ENCODE measurements around the gene FURIN. TPM values are rescaled to one million over a fixed set of nuclear protein-coding genes. Genes with fewer than 3 reads are reported as not detected.

Gene FURIN
- total RNA-seq, 1 donor from 2014 or later: 26.5 TPM

- H3K36me3 Mint-ChIP-seq (ENCODE audit: unreplicated experiment): no peaks in the 10 kb centered on the region
- no peak for DNase-seq
- TF ChIP-seq, protein P1, sequence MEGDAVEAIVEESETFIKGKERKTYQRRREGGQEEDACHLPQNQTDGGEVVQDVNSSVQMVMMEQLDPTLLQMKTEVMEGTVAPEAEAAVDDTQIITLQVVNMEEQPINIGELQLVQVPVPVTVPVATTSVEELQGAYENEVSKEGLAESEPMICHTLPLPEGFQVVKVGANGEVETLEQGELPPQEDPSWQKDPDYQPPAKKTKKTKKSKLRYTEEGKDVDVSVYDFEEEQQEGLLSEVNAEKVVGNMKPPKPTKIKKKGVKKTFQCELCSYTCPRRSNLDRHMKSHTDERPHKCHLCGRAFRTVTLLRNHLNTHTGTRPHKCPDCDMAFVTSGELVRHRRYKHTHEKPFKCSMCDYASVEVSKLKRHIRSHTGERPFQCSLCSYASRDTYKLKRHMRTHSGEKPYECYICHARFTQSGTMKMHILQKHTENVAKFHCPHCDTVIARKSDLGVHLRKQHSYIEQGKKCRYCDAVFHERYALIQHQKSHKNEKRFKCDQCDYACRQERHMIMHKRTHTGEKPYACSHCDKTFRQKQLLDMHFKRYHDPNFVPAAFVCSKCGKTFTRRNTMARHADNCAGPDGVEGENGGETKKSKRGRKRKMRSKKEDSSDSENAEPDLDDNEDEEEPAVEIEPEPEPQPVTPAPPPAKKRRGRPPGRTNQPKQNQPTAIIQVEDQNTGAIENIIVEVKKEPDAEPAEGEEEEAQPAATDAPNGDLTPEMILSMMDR (IDR thresholded peaks at IDR 0.05; ENCODE audit: partially characterized antibody, unreplicated experiment): no peak
- H3K27ac Mint-ChIP-seq (ENCODE audit: unreplicated experiment): no peak overlapping the region
- H3K4me3 Mint-ChIP-seq (ENCODE audit: unreplicated experiment): no peak overlapping the region
- H3K4me1 Mint-ChIP-seq (ENCODE audit: low read depth, unreplicated experiment): peaks cover 5% of the 10 kb centered on the region
- no peaks in the 10 kb centered on the region for H3K9me3 Mint-ChIP-seq (ENCODE audit: unreplicated experiment)
- H3K27me3 Mint-ChIP-seq (ENCODE audit: unreplicated experiment): peaks cover 4% of the 10 kb centered on the region
Measured at GRCh38 chr15:90860450-90860849, 7.9 kb upstream of the FURIN start.

DNA sequence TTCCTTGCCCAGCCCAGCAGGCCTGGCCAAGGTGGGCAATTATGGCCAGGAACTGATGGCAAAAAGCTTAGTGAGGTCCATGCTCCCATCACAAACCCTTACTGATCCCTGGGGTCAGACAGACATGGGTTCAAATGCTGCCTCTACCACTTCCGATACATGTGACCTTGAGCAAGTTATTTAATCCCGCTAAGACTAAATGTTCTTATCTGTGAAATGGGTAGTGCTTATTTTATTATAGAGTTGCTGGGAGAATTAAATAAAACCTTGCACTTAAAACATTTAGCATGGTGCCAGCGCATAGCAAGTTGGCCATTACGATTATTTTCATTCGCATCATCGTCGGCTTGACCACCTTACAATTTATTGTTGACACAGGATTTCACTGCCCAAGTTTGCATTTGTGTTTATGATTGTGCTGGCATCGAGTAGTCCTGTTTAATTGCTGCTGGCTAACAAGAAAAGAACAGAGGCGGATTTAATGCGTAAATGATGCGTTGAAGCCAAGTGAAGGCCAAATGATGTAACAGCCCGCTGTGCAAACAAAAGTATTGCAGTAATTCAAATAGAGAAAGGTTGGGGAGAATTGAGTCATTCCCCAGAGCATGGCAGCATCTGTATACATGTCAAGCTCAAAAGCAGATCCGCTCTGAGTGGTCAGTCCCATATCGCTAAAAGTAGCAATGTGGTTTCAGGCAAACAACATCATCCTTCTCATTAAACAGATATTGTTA, 7.3 kb upstream of the FURIN start:
- H3K36me3 Mint-ChIP-seq (ENCODE audit: unreplicated experiment): no peaks in the 10 kb centered on the region
- H3K27ac Mint-ChIP-seq (ENCODE audit: unreplicated experiment): no peak overlapping the region
- DNase-seq: no peak
- no peaks in the 10 kb centered on the region for H3K9me3 Mint-ChIP-seq (ENCODE audit: unreplicated experiment)
- peaks cover 5% of the 10 kb centered on the region for H3K4me1 Mint-ChIP-seq (ENCODE audit: low read depth, unreplicated experiment)
- H3K4me3 Mint-ChIP-seq (ENCODE audit: unreplicated experiment): no peak overlapping the region
- TF ChIP-seq, protein P1 (IDR thresholded peaks at IDR 0.05; ENCODE audit: partially characterized antibody, unreplicated experiment): no peak
- peaks cover 2% of the 10 kb centered on the region for H3K27me3 Mint-ChIP-seq (ENCODE audit: unreplicated experiment)

DNA sequence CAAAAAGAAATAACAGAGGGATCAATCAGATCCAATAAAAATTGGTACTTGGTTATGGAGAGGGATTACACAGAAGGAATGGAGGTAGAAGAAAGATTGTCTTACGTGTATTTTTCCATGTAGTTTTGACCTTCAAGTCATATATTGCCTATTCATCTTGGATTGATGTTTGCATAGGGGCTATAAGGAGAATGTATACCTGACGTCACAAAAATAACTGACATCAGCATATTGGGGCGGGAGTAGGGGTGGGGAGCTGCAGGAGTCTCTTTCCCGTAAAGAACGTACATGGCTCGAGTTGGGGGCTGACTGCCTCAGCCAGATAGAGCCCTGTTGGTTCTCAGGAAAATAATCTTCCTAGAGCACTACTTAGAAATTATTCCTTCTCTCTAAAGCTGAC, 5.9 kb upstream of the FURIN start:
- Mint-ChIP-seq H3K9me3 (ENCODE audit: unreplicated experiment) (no peaks in the 10 kb centered on the region), H3K36me3 (ENCODE audit: unreplicated experiment) (no peaks in the 10 kb centered on the region), H3K4me3 (ENCODE audit: unreplicated experiment) (no peak overlapping the region), H3K27ac (ENCODE audit: unreplicated experiment) (no peak overlapping the region), H3K27me3 (ENCODE audit: unreplicated experiment) (peaks cover 2% of the 10 kb centered on the region), H3K4me1 (ENCODE audit: low read depth, unreplicated experiment) (peaks cover 5% of the 10 kb centered on the region)
- TF ChIP-seq, protein P1 (IDR thresholded peaks at IDR 0.05; ENCODE audit: partially characterized antibody, unreplicated experiment): no peak
- no peak for DNase-seq

GRCh38 chr15:90862964-90863778, 5.2 kb upstream of the FURIN start:
- Mint-ChIP-seq H3K27ac (ENCODE audit: unreplicated experiment) (no peak overlapping the region), H3K4me3 (ENCODE audit: unreplicated experiment) (no peak overlapping the region), H3K4me1 (ENCODE audit: low read depth, unreplicated experiment) (peaks cover 5% of the 10 kb centered on the region), H3K27me3 (ENCODE audit: unreplicated experiment) (peaks cover 2% of the 10 kb centered on the region), H3K36me3 (ENCODE audit: unreplicated experiment) (no peaks in the 10 kb centered on the region), H3K9me3 (ENCODE audit: unreplicated experiment) (no peaks in the 10 kb centered on the region)
- DNase-seq: no peak
- TF ChIP-seq, protein P1 (IDR thresholded peaks at IDR 0.05; ENCODE audit: partially characterized antibody, unreplicated experiment): no peak

GRCh38 chr15:90863987-90864386, 4.4 kb upstream of the FURIN start:
- H3K27me3 Mint-ChIP-seq (ENCODE audit: unreplicated experiment): peaks cover 2% of the 10 kb centered on the region
- no peaks in the 10 kb centered on the region for H3K9me3 Mint-ChIP-seq (ENCODE audit: unreplicated experiment)
- no peak overlapping the region for H3K4me3 Mint-ChIP-seq (ENCODE audit: unreplicated experiment)
- TF ChIP-seq, protein P1 (IDR thresholded peaks at IDR 0.05; ENCODE audit: partially characterized antibody, unreplicated experiment): no peak
- no peaks in the 10 kb centered on the region for H3K36me3 Mint-ChIP-seq (ENCODE audit: unreplicated experiment)
- no peak overlapping the region for H3K27ac Mint-ChIP-seq (ENCODE audit: unreplicated experiment)
- H3K4me1 Mint-ChIP-seq (ENCODE audit: low read depth, unreplicated experiment): peaks cover 7% of the 10 kb centered on the region
- no peak for DNase-seq
